ENCODE results near the gene PHF2. TPM values are rescaled to one million over a fixed set of nuclear protein-coding genes. Genes with fewer than 3 reads are reported as not detected.

PHF2 gene
- total RNA-seq, 1 experiment from 2014 or later, result 17.4 TPM

GRCh38 chr9:93531374-93531773, 45.0 kb upstream of the PHF2 start:
- no peak overlapping the region for H3T11ph ChIP-seq (ENCODE audit: low read length)
- H3K23me2 ChIP-seq (ENCODE audit: insufficient read length, low read depth, low read length, poor library complexity, severe bottlenecking), result no peaks in the 10 kb centered on the region
- no peak overlapping the region for H3K14ac ChIP-seq (ENCODE audit: insufficient read depth, low read length)
- no peak overlapping the region for H2BK5ac ChIP-seq (ENCODE audit: insufficient read length, low read length)
- Mint-ChIP-seq H3K36me3 (ENCODE audit: insufficient read depth in 1 of 3, low read depth in 3 of 3) (peaks cover 22 to 70% (median 53%) of the 10 kb centered on the region in 3 experiments; a peak in 6 of 7 replicates), H3K27me3 (ENCODE audit: low read depth) (no peaks in the 10 kb centered on the region), H3K27ac (no peak overlapping the region), H3K9me3 (no peaks in the 10 kb centered on the region), H3K4me1 (0 out of 4 replicates have a peak, but pooled peaks cover 0 to 3% of the 10 kb centered on the region in 2 experiments), H3K4me3 (no peak overlapping the region)
- no peak for DNase-seq
- H2AFZ ChIP-seq (ENCODE audit: low read length), result no peak overlapping the region
- no peak overlapping the region for H2AK5ac ChIP-seq (ENCODE audit: insufficient read length, low read length)
- no peak overlapping the region for H3K23ac ChIP-seq (ENCODE audit: insufficient read length, low read depth, low read length)
- H3K56ac ChIP-seq (ENCODE audit: insufficient read length, low read depth, low read length), result no peak overlapping the region
- H2BK15ac ChIP-seq (ENCODE audit: low read depth, low read length), result no peak overlapping the region
- H2BK20ac ChIP-seq (ENCODE audit: low read depth, low read length, poor library complexity, severe bottlenecking), result no peak overlapping the region
- H3K9me3 ChIP-seq (ENCODE audit: control insufficient read depth, low read depth, low read length), result no peaks in the 10 kb centered on the region
- peak; percentile 32; the same call in 2 of the 3 replicates for TF ChIP-seq CTCF (conservative IDR thresholded peaks at IDR 0.05)
- no peak overlapping the region for H3K18ac ChIP-seq (ENCODE audit: insufficient read length, low read depth, low read length)
- no peaks in the 10 kb centered on the region for H3K79me2 ChIP-seq (ENCODE audit: insufficient read depth, low read length)
- H4K8ac ChIP-seq (replicated peaks; ENCODE audit: insufficient read length, low read depth, low read length), result no peak overlapping the region
- H3K9ac ChIP-seq (ENCODE audit: extremely low read depth, insufficient read length, low read length), result no peak overlapping the region
- no peak overlapping the region for H2BK12ac ChIP-seq (ENCODE audit: insufficient read length, low read depth, low read length)
- no peaks in the 10 kb centered on the region for H3K79me1 ChIP-seq (ENCODE audit: insufficient read depth, low read depth, low read length, poor library complexity, severe bottlenecking)
- H4K5ac ChIP-seq (ENCODE audit: insufficient read length, low read depth, low read length), result no peak overlapping the region
- WGBS (ENCODE audit: extremely low coverage, insufficient read length, low lambda C conversion rate), result no CpG with 5 or more reads among the region's 3 CpGs
- H4K91ac ChIP-seq (ENCODE audit: insufficient read length, low read depth, low read length), result no peak overlapping the region
- no peaks in the 10 kb centered on the region for H4K20me1 ChIP-seq (ENCODE audit: control insufficient read depth, insufficient read depth, insufficient read length)
- no peak overlapping the region for H3K27ac ChIP-seq (ENCODE audit: insufficient read length, low read depth, low read length)
- H3K27me3 ChIP-seq (ENCODE audit: insufficient read depth, low read length), result no peaks in the 10 kb centered on the region
- H3K4me2 ChIP-seq (ENCODE audit: insufficient read depth, insufficient read length, low read length), result no peak overlapping the region
- H2BK120ac ChIP-seq (ENCODE audit: low read depth, low read length, poor library complexity, severe bottlenecking), result no peak overlapping the region
- H3K4me1 ChIP-seq (ENCODE audit: insufficient read depth, low read length), result no peaks in the 10 kb centered on the region
- no peak overlapping the region for H3K4ac ChIP-seq (ENCODE audit: low read depth, low read length)

All from H9 (cell line).